ENCODE measurements around the gene ALK.

DNA sequence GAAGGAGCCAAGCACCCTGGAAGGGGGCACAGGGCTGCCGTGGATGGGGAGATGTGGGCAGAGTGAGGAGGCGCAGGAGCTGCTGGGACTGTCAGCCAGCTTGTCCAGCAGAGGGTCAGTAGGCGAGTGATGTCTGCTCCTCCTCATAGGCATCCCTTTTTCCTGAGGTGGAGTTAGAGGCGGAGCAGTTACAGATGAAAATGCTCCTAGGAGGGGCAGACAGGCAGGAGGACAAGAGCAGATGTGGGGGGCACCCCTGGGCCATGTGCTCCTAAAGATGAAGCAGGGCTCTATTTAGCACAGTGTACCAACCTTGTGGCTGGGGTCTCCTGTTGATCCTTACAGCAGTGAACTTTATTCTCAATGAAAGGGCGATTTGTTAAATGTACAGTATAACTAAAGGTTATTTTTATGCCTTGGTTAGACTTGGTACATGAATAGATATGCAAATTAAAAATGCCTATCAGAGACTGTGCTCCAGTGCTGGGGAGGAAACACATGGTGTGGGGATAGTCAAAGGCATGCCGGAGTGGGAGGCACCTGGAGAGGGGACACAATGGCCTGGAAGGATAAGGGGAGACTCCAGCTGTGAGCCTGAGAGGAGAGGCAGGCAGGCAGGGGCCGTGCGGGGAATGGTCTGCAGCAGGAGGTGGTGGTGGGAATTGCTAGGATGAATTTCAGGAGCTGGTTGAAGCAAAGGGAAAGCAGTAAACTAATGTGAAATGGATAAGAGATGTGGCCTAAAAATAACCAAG is 630.9 kb downstream of the ALK start:
- no peak for TF ChIP-seq POLR2A (IDR thresholded peaks at IDR 0.05)
- TF ChIP-seq, protein P1, sequence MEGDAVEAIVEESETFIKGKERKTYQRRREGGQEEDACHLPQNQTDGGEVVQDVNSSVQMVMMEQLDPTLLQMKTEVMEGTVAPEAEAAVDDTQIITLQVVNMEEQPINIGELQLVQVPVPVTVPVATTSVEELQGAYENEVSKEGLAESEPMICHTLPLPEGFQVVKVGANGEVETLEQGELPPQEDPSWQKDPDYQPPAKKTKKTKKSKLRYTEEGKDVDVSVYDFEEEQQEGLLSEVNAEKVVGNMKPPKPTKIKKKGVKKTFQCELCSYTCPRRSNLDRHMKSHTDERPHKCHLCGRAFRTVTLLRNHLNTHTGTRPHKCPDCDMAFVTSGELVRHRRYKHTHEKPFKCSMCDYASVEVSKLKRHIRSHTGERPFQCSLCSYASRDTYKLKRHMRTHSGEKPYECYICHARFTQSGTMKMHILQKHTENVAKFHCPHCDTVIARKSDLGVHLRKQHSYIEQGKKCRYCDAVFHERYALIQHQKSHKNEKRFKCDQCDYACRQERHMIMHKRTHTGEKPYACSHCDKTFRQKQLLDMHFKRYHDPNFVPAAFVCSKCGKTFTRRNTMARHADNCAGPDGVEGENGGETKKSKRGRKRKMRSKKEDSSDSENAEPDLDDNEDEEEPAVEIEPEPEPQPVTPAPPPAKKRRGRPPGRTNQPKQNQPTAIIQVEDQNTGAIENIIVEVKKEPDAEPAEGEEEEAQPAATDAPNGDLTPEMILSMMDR (IDR thresholded peaks at IDR 0.05): no peak
